IPS DF 6.9 (cell line): ENCODE results near the gene CACNA1C.

Experiments used
- DNase-seq: peaks from one replicate; pipeline ENCODE4 v3.0.0-alpha.2; 2013; ENCODE audit warnings: low read depth, low spot score
- H3K27ac ChIP-seq: one replicate; pipeline ENCODE4 v1.5.1; 2013; ENCODE audit warnings: low read length, control low read depth
- H3K27me3 ChIP-seq: 2 replicates; pipeline ENCODE4 v1.6.1; 2013; ENCODE audit warnings: mild to moderate bottlenecking, low read length; ENCODE audit not compliant: control insufficient read depth, insufficient read depth
- H3K36me3 ChIP-seq: 2 replicates; pipeline ENCODE4 v1.6.1; 2013; ENCODE audit warnings: low read length; ENCODE audit not compliant: control insufficient read depth, insufficient read depth
- H3K4me1 ChIP-seq: 2 replicates; pipeline ENCODE4 v1.6.1; 2013; ENCODE audit warnings: low read length; ENCODE audit not compliant: control insufficient read depth, insufficient read depth
- H3K4me3 ChIP-seq: 2 replicates; pipeline ENCODE4 v1.5.1; 2013; ENCODE audit warnings: mild to moderate bottlenecking, low read length
- H3K9me3 ChIP-seq: 2 replicates; pipeline ENCODE4 v1.6.1; 2013; ENCODE audit warnings: low read length, inconsistent platforms; ENCODE audit not compliant: control insufficient read depth, insufficient read depth
- WGBS: extraction: QIAGEN DNeasy Blood & Tissue Kit; methylation state at CpG from one replicate; pipeline ENCODE4 v1.1.7; 2013; ENCODE audit warnings: mixed read lengths, missing lambda C conversion rate; ENCODE audit not compliant: insufficient read length, insufficient coverage; 5-methylcytosine and 5-hydroxymethylcytosine counted together

The CACNA1C gene

GRCh38 chr12:2228535-2228934, 175.7 kb downstream of the CACNA1C start:
- DNase-seq, result no peak
- H3K27ac ChIP-seq, result no peak overlapping the region
- no peaks in the 10 kb centered on the region for H3K27me3 ChIP-seq
- no peaks in the 10 kb centered on the region for H3K9me3 ChIP-seq
- H3K4me1 ChIP-seq, result peaks cover 2% of the 10 kb centered on the region; the same call in 1 of the 2 replicates
- no peaks in the 10 kb centered on the region; the same call in 1 of the 2 replicates for H3K36me3 ChIP-seq
- no peak overlapping the region for H3K4me3 ChIP-seq

- Histone ChIP-seq H3K27ac (no peak overlapping the region), H3K4me1 (peaks cover 2% of the 10 kb centered on the region; the same call in 1 of the 2 replicates), H3K27me3 (no peaks in the 10 kb centered on the region), H3K4me3 (no peak overlapping the region), H3K9me3 (no peaks in the 10 kb centered on the region), H3K36me3 (no peaks in the 10 kb centered on the region; the same call in 1 of the 2 replicates)
- DNase-seq, result no peak
- no CpG with 5 or more reads among the region's 61 CpGs for whole genome bisulfite sequencing
Measured at GRCh38 chr12:2229661-2230539, 177.1 kb downstream of the CACNA1C start.

DNA sequence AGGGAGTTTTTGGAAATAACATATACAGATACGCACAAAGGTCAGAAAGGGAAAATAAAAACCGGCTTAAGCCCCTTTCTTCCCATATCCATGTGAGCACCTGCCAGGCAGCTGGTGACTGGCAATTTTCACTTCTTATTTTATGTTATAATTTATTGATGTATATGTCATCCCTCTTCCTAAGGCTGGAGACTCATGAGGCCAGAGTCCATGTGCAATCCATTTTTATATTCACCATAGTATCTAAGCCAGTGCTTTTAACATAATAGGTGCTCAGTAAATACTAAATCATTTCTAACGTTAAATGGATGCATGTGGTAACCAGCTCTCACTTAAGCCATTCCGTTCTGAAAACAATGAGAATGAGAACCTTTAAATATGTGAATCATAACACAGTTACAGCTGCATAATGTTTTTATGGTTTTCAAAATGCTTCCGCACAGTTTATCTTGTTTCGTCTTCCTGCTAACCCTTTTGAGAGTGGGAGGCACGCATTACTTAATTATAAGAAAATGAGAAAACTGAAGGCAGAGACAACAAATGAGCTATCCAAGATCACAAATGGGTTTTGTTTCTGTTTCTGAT, 178.3 kb downstream of the CACNA1C start:
- H3K27me3 ChIP-seq, result no peaks in the 10 kb centered on the region
- no peaks in the 10 kb centered on the region for H3K9me3 ChIP-seq
- no peaks in the 10 kb centered on the region; the same call in 1 of the 2 replicates for H3K36me3 ChIP-seq
- peaks cover 2% of the 10 kb centered on the region; the same call in 1 of the 2 replicates for H3K4me1 ChIP-seq
- H3K4me3 ChIP-seq, result no peak overlapping the region
- H3K27ac ChIP-seq, result no peak overlapping the region
- no peak for DNase-seq
- WGBS, result no CpG with 5 or more reads among the region's 7 CpGs

DNA sequence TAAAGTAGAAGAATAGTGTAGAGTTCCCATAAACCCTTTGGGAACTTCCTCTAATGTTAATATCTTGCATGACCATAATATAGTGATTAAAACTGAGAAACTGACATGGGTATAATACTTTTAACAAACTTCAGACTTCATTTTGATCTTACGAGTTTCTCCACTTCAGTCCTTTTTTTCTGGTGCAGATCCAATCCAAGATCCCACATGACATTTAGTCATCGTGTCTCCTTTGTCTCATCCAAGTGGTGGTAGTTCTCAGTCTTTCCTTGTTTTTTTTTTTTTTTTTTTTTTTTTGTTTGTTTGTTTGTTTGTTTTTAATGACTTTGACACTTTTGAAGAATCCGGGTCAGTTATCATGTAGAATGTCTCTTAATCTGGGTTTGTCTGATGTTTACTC, 179.2 kb downstream of the CACNA1C start:
- no peak for DNase-seq
- H3K36me3 ChIP-seq, result no peaks in the 10 kb centered on the region; the same call in 1 of the 2 replicates
- no peaks in the 10 kb centered on the region for H3K9me3 ChIP-seq
- peaks cover 2% of the 10 kb centered on the region; the same call in 1 of the 2 replicates for H3K4me1 ChIP-seq
- no peak overlapping the region for H3K27ac ChIP-seq
- WGBS, result no CpG with 5 or more reads among the region's 3 CpGs
- H3K4me3 ChIP-seq, result no peak overlapping the region
- H3K27me3 ChIP-seq, result no peaks in the 10 kb centered on the region

- WGBS, result no CpG with 5 or more reads among the region's 3 CpGs
- no peak for DNase-seq
- Histone ChIP-seq H3K36me3 (no peaks in the 10 kb centered on the region; the same call in 1 of the 2 replicates), H3K4me3 (no peak overlapping the region), H3K9me3 (no peaks in the 10 kb centered on the region), H3K4me1 (peaks cover 2% of the 10 kb centered on the region; the same call in 1 of the 2 replicates), H3K27ac (no peak overlapping the region), H3K27me3 (no peaks in the 10 kb centered on the region)
Measured at GRCh38 chr12:2233034-2233433, 180.2 kb downstream of the CACNA1C start.

- no peak for DNase-seq
- Histone ChIP-seq H3K9me3 (no peaks in the 10 kb centered on the region), H3K4me1 (peaks cover 2% of the 10 kb centered on the region; the same call in 1 of the 2 replicates), H3K4me3 (no peak overlapping the region), H3K27ac (no peak overlapping the region), H3K36me3 (no peaks in the 10 kb centered on the region; the same call in 1 of the 2 replicates), H3K27me3 (no peaks in the 10 kb centered on the region)
- no CpG with 5 or more reads among the region's 6 CpGs for WGBS
Measured at GRCh38 chr12:2234091-2234490, 181.3 kb downstream of the CACNA1C start.

- H3K36me3 ChIP-seq, result no peaks in the 10 kb centered on the region; the same call in 1 of the 2 replicates
- no peaks in the 10 kb centered on the region for H3K9me3 ChIP-seq
- WGBS, result no CpG with 5 or more reads among the region's 10 CpGs
- H3K27me3 ChIP-seq, result no peaks in the 10 kb centered on the region
- no peak for DNase-seq
- H3K27ac ChIP-seq, result no peak overlapping the region
- H3K4me3 ChIP-seq, result no peak overlapping the region
- H3K4me1 ChIP-seq, result peaks cover 1% of the 10 kb centered on the region; the same call in 1 of the 2 replicates
Measured at GRCh38 chr12:2234646-2235350, 182.0 kb downstream of the CACNA1C start.

DNA sequence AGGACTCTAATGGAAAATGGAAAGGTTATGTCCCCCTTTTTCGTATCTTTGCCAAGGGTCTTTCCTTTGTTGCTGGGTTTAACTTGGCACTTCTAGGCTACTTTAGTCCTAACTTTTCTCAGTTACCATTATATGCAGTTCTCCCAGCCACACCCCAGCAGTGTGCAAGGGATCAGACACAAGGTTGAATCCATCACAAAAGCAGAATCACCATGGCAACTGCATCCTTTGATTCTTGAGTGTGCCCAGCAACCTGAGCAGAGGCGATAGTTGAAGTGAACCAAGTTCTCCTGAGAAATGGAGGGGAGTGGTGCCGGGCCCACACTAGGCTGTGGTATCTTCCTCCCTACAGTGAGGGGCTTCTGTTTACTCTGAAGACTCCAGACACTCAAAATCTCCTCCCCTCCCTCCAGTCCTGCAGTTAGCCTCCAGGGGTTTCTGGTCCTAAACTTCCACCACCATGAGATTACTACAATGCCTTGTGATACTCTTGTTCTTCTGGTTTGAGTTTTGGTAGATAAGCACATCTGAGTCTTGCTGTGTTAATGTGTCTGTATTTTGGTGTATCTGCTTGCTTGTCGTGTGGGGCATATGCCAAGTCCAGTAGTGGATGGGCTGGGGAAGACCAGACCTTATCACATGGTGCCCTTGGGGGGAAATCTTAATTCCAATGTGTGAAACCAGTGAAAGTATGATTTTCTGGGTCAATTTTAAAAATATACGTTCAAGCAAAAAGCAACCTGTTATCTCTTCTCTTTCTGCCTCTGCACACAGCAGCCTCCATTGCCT, 183.9 kb downstream of the CACNA1C start:
- Histone ChIP-seq H3K36me3 (no peaks in the 10 kb centered on the region), H3K27ac (no peak overlapping the region), H3K4me1 (peaks cover 3% of the 10 kb centered on the region; the same call in 1 of the 2 replicates), H3K9me3 (no peaks in the 10 kb centered on the region), H3K4me3 (no peak overlapping the region), H3K27me3 (no peaks in the 10 kb centered on the region)
- no peak for DNase-seq
- no CpG with 5 or more reads among the region's 5 CpGs for WGBS

- Histone ChIP-seq H3K9me3 (no peaks in the 10 kb centered on the region), H3K4me1 (peaks cover 8% of the 10 kb centered on the region; the same call in 1 of the 2 replicates), H3K36me3 (no peaks in the 10 kb centered on the region), H3K27me3 (no peaks in the 10 kb centered on the region), H3K4me3 (no peak overlapping the region), H3K27ac (no peak overlapping the region)
- no CpG with 5 or more reads among the region's 4 CpGs for WGBS
- DNase-seq, result no peak
Measured at GRCh38 chr12:2238111-2238510, 185.3 kb downstream of the CACNA1C start.
